GM12878 (cell line): ENCODE measurements around the gene ADGRE2.

Experiments used
- ASH2L ChIP-seq: fragments of 300-600, 200-600 bp; sonication (generic); IDR thresholded peaks from 2 replicates; pipeline ENCODE4 v1.6.1; 2017; ENCODE audit warnings: low read depth, mild to moderate bottlenecking, borderline replicate concordance
- CBFB ChIP-seq: IDR thresholded peaks from 2 replicates; pipeline ENCODE4 v1.6.1; 2016; ENCODE audit warnings: antibody characterized with exemption, low read depth
- CHD4 ChIP-seq: fragments of 200-600 bp; sonication (generic); IDR thresholded peaks from 2 replicates; pipeline ENCODE4 v1.6.1; 2016; ENCODE audit warnings: mild to moderate bottlenecking
- CREB1 ChIP-seq: IDR thresholded peaks from 2 replicates; pipeline ENCODE4 v1.6.1; 2012; ENCODE audit warnings: low read depth, mild to moderate bottlenecking, inconsistent platforms
- EZH2 ChIP-seq: IDR thresholded peaks from 2 replicates; pipeline ENCODE4 v1.6.1; 2012; ENCODE audit warnings: low read depth, mild to moderate bottlenecking, control low read depth, inconsistent platforms, low read length, borderline replicate concordance; ENCODE audit not compliant: control insufficient read depth
- FOS ChIP-seq: IDR thresholded peaks from 3 replicates; pipeline ENCODE4 v1.6.1; 2011; ENCODE audit warnings: borderline replicate concordance; ENCODE audit not compliant: insufficient read length; ENCODE audit errors: extremely low read depth
- MYC ChIP-seq: IDR thresholded peaks from 2 replicates; pipeline ENCODE4 v1.6.1; 2011; ENCODE audit warnings: mild to moderate bottlenecking, low read length, moderate library complexity, inconsistent platforms; ENCODE audit not compliant: insufficient read depth, insufficient replicate concordance, insufficient read length, severe bottlenecking
- SPI1 ChIP-seq: IDR thresholded peaks from 2 replicates; pipeline ENCODE4 v1.6.1; 2011; ENCODE audit warnings: low read depth, mild to moderate bottlenecking, low read length, moderate library complexity, borderline replicate concordance; ENCODE audit not compliant: insufficient read depth
- TAF1 ChIP-seq: IDR thresholded peaks from 2 replicates; pipeline ENCODE4 v1.6.1; 2011; ENCODE audit warnings: mild to moderate bottlenecking, low read depth, low read length, borderline replicate concordance
- WRNIP1 ChIP-seq: IDR thresholded peaks from 2 replicates; pipeline ENCODE4 v1.6.1; 2011; ENCODE audit warnings: low read depth, low read length, improper control_type of control experiment, borderline replicate concordance
- ZNF274 ChIP-seq: IDR thresholded peaks from one replicate; pipeline ENCODE4 v1.8.0; 2011; ENCODE audit not compliant: insufficient read length, insufficient read depth
- TF ChIP-seq, protein P1 (sequence below), 3 experiments: IDR thresholded peaks in 2 of 3; conservative IDR thresholded peaks in 1 of 3; 2 replicates each; pipeline ENCODE4 v1.5.1; 2011; ENCODE audit warnings: low read depth in 3 of 3, low read length in 3 of 3, mild to moderate bottlenecking in 3 of 3, control low read depth in 2 of 3, moderate library complexity in 2 of 3, inconsistent platforms in 1 of 3, mixed read lengths in 1 of 3; ENCODE audit not compliant: control insufficient read depth in 2 of 3, insufficient read depth in 1 of 3; ENCODE audit errors: extremely low read depth in 1 of 3
- TF ChIP-seq, protein P2 (sequence below): fragments of 450-650 bp; IDR thresholded peaks from 2 replicates; pipeline ENCODE4 v1.6.1; 2017; ENCODE audit warnings: antibody characterized with exemption, mild to moderate bottlenecking, moderate library complexity
- TF ChIP-seq, protein P3 (sequence below): fragments of 450-650 bp; IDR thresholded peaks from 2 replicates; pipeline ENCODE4 v1.6.1; 2018; ENCODE audit warnings: borderline replicate concordance, mild to moderate bottlenecking; ENCODE audit not compliant: partially characterized antibody

DNA sequence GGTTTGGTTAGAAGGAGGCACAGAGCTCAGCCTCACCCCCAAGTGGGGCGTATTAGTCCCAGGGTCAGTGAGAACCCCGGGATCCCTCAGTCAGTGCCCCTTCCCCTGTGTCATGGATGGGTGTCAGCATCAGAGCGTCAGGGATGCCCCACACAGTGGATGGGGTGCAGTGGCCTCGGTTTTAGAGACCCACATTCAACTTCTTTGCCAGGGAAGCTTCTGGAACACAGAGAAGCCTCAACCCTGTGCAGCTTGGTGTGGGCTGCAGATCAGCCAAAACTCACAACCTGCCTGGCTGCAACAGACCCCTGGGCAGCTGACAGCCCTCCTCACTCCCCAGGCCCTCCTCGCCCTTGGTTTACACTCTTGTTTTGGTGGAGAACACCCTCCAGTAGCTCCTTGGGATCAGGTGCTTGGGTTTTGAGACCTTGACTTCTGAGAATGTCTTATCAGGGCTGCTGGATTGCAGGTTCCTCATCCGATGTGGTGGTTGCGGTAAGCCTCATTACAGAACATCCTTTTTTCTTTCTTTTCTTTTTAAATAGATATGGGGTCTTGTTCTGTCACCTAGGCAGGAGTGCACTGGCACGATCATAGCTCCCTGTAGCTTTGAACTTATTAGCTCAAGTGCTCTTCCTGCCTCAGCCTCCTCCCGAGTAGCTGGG is 77.5 kb downstream of the ADGRE2 start:
- TF ChIP-seq ZNF274, result no peak
- TF ChIP-seq SPI1, result no peak
- TF ChIP-seq, protein P1, sequence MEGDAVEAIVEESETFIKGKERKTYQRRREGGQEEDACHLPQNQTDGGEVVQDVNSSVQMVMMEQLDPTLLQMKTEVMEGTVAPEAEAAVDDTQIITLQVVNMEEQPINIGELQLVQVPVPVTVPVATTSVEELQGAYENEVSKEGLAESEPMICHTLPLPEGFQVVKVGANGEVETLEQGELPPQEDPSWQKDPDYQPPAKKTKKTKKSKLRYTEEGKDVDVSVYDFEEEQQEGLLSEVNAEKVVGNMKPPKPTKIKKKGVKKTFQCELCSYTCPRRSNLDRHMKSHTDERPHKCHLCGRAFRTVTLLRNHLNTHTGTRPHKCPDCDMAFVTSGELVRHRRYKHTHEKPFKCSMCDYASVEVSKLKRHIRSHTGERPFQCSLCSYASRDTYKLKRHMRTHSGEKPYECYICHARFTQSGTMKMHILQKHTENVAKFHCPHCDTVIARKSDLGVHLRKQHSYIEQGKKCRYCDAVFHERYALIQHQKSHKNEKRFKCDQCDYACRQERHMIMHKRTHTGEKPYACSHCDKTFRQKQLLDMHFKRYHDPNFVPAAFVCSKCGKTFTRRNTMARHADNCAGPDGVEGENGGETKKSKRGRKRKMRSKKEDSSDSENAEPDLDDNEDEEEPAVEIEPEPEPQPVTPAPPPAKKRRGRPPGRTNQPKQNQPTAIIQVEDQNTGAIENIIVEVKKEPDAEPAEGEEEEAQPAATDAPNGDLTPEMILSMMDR (IDR thresholded peaks at IDR 0.05 in 2 of 3, conservative IDR thresholded peaks at IDR 0.05 in 1 of 3; ENCODE audit: control insufficient read depth in 2 of 3, extremely low read depth in 1 of 3, insufficient read depth in 1 of 3, low read depth in 3 of 3, low read length in 3 of 3), result no peak
- TF ChIP-seq ASH2L, result no peak
- no peak for TF ChIP-seq FOS
- no peak for TF ChIP-seq WRNIP1
- no peak for TF ChIP-seq CREB1
- no peak for TF ChIP-seq CHD4
- no peak for TF ChIP-seq MYC
- TF ChIP-seq, protein P2, sequence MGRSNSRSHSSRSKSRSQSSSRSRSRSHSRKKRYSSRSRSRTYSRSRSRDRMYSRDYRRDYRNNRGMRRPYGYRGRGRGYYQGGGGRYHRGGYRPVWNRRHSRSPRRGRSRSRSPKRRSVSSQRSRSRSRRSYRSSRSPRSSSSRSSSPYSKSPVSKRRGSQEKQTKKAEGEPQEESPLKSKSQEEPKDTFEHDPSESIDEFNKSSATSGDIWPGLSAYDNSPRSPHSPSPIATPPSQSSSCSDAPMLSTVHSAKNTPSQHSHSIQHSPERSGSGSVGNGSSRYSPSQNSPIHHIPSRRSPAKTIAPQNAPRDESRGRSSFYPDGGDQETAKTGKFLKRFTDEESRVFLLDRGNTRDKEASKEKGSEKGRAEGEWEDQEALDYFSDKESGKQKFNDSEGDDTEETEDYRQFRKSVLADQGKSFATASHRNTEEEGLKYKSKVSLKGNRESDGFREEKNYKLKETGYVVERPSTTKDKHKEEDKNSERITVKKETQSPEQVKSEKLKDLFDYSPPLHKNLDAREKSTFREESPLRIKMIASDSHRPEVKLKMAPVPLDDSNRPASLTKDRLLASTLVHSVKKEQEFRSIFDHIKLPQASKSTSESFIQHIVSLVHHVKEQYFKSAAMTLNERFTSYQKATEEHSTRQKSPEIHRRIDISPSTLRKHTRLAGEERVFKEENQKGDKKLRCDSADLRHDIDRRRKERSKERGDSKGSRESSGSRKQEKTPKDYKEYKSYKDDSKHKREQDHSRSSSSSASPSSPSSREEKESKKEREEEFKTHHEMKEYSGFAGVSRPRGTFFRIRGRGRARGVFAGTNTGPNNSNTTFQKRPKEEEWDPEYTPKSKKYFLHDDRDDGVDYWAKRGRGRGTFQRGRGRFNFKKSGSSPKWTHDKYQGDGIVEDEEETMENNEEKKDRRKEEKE, result no peak
- TF ChIP-seq CBFB, result no peak
- TF ChIP-seq TAF1, result no peak
- TF ChIP-seq EZH2, result no peak
- TF ChIP-seq, protein P3, sequence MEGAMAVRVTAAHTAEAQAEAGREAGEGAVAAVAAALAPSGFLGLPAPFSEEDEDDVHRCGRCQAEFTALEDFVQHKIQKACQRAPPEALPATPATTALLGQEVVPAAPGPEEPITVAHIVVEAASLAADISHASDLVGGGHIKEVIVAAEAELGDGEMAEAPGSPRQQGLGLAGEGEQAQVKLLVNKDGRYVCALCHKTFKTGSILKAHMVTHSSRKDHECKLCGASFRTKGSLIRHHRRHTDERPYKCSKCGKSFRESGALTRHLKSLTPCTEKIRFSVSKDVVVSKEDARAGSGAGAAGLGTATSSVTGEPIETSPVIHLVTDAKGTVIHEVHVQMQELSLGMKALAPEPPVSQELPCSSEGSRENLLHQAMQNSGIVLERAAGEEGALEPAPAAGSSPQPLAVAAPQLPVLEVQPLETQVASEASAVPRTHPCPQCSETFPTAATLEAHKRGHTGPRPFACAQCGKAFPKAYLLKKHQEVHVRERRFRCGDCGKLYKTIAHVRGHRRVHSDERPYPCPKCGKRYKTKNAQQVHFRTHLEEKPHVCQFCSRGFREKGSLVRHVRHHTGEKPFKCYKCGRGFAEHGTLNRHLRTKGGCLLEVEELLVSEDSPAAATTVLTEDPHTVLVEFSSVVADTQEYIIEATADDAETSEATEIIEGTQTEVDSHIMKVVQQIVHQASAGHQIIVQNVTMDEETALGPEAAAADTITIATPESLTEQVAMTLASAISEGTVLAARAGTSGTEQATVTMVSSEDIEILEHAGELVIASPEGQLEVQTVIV, result no peak
